ENCODE results near the gene BUB1.
"Not testable (repeated sequence)": the region's sequence is repeated elsewhere in the genome, so short reads cannot be mapped to it uniquely, and the experiment has no call there.

BUB1 gene

GRCh38 chr2:110638952-110639695 lies 38.7 kb downstream of the BUB1 start:
- H3K4me1 ChIP-seq (ENCODE audit: control insufficient read depth, insufficient read depth, low read length): no peaks in the 10 kb centered on the region
- H3K9me3 ChIP-seq (ENCODE audit: control insufficient read depth, low read length): no peaks in the 10 kb centered on the region
- H3K27me3 ChIP-seq (ENCODE audit: control insufficient read depth, insufficient read depth, low read length, poor library complexity, severe bottlenecking): no peaks in the 10 kb centered on the region
- peaks cover 55% of the 10 kb centered on the region for H3K36me3 ChIP-seq (ENCODE audit: control insufficient read depth, insufficient read depth, low read length)
- H3K27ac ChIP-seq (ENCODE audit: insufficient read depth, low read depth, low read length, poor library complexity, severe bottlenecking): no peak overlapping the region
- no peak overlapping the region for H3K4me3 ChIP-seq (ENCODE audit: insufficient read depth, low read depth, low read length)
- WGBS, 2 experiments: 95 to 98% methylated on average over 2 to 4 of the region's 4 CpGs

GRCh38 chr2:110638004-110638403 lies 39.9 kb downstream of the BUB1 start:
- H3K27me3 ChIP-seq (ENCODE audit: control insufficient read depth, insufficient read depth, low read length, poor library complexity, severe bottlenecking): no peaks in the 10 kb centered on the region
- 80% methylated on average over 1 of the region's 1 CpG; no CpG with 5 or more reads in 1 of the 2 experiments for WGBS, 2 experiments
- no peak overlapping the region for H3K27ac ChIP-seq (ENCODE audit: insufficient read depth, low read depth, low read length, poor library complexity, severe bottlenecking)
- peaks cover 53% of the 10 kb centered on the region for H3K36me3 ChIP-seq (ENCODE audit: control insufficient read depth, insufficient read depth, low read length)
- H3K9me3 ChIP-seq (ENCODE audit: control insufficient read depth, low read length): no peaks in the 10 kb centered on the region
- no peaks in the 10 kb centered on the region for H3K4me1 ChIP-seq (ENCODE audit: control insufficient read depth, insufficient read depth, low read length)
- no peak overlapping the region for H3K4me3 ChIP-seq (ENCODE audit: insufficient read depth, low read depth, low read length)

GRCh38 chr2:110637093-110637492 lies 40.8 kb downstream of the BUB1 start:
- Histone ChIP-seq H3K27me3 (ENCODE audit: control insufficient read depth, insufficient read depth, low read length, poor library complexity, severe bottlenecking) (no peaks in the 10 kb centered on the region), H3K4me1 (ENCODE audit: control insufficient read depth, insufficient read depth, low read length) (no peaks in the 10 kb centered on the region), H3K36me3 (ENCODE audit: control insufficient read depth, insufficient read depth, low read length) (peaks cover 44% of the 10 kb centered on the region), H3K4me3 (ENCODE audit: insufficient read depth, low read depth, low read length) (no peak overlapping the region), H3K27ac (ENCODE audit: insufficient read depth, low read depth, low read length, poor library complexity, severe bottlenecking) (no peak overlapping the region), H3K9me3 (ENCODE audit: control insufficient read depth, low read length) (no peaks in the 10 kb centered on the region)
- WGBS, 2 experiments: 85% methylated on average over 1 of the region's 1 CpG

- H3K9me3 ChIP-seq (ENCODE audit: control insufficient read depth, low read length); H3K27me3 ChIP-seq (ENCODE audit: control insufficient read depth, insufficient read depth, low read length, poor library complexity, severe bottlenecking); H3K27ac ChIP-seq (ENCODE audit: insufficient read depth, low read depth, low read length, poor library complexity, severe bottlenecking); H3K4me3 ChIP-seq (ENCODE audit: insufficient read depth, low read depth, low read length); H3K4me1 ChIP-seq (ENCODE audit: control insufficient read depth, insufficient read depth, low read length): not testable (repeated sequence)
- H3K36me3 ChIP-seq (ENCODE audit: control insufficient read depth, insufficient read depth, low read length): peaks cover 36% of the 10 kb centered on the region
- WGBS, 2 experiments: 94% methylated on average over 3 of the region's 4 CpGs; no CpG with 5 or more reads in 1 of the 2 experiments
These were observed 41.8 kb downstream of the BUB1 start for GRCh38 chr2:110635949-110636628.

GRCh38 chr2:110627348-110627747 lies 50.5 kb downstream of the BUB1 start:
- H3K36me3 ChIP-seq (ENCODE audit: control insufficient read depth, insufficient read depth, low read length); H3K27ac ChIP-seq (ENCODE audit: insufficient read depth, low read depth, low read length, poor library complexity, severe bottlenecking); H3K4me3 ChIP-seq (ENCODE audit: insufficient read depth, low read depth, low read length); H3K4me1 ChIP-seq (ENCODE audit: control insufficient read depth, insufficient read depth, low read length); H3K9me3 ChIP-seq (ENCODE audit: control insufficient read depth, low read length); H3K27me3 ChIP-seq (ENCODE audit: control insufficient read depth, insufficient read depth, low read length, poor library complexity, severe bottlenecking): not testable (repeated sequence)
- 100% methylated on average over 1 of the region's 1 CpG for WGBS, 2 experiments

GRCh38 chr2:110619326-110619939 lies 58.4 kb downstream of the BUB1 start:
- not testable (repeated sequence) for H3K4me3 ChIP-seq (ENCODE audit: insufficient read depth, low read depth, low read length); H3K27me3 ChIP-seq (ENCODE audit: control insufficient read depth, insufficient read depth, low read length, poor library complexity, severe bottlenecking)
- 44 to 51% methylated on average over 1 of the region's 9 CpGs for WGBS, 2 experiments

GRCh38 chr2:110613927-110614326 lies 63.9 kb downstream of the BUB1 start:
- not testable (repeated sequence) for H3K9me3 ChIP-seq (ENCODE audit: control insufficient read depth, low read length); H3K27me3 ChIP-seq (ENCODE audit: control insufficient read depth, insufficient read depth, low read length, poor library complexity, severe bottlenecking); H3K4me3 ChIP-seq (ENCODE audit: insufficient read depth, low read depth, low read length); H3K36me3 ChIP-seq (ENCODE audit: control insufficient read depth, insufficient read depth, low read length); H3K27ac ChIP-seq (ENCODE audit: insufficient read depth, low read depth, low read length, poor library complexity, severe bottlenecking); H3K4me1 ChIP-seq (ENCODE audit: control insufficient read depth, insufficient read depth, low read length)
- no CpG with 5 or more reads among the region's 1 CpG for WGBS, 2 experiments

More at GRCh38 chr2:110619326-110619939, 58.4 kb downstream of the BUB1 start:
- not testable (repeated sequence) for H3K4me1 ChIP-seq (ENCODE audit: control insufficient read depth, insufficient read depth, low read length); H3K36me3 ChIP-seq (ENCODE audit: control insufficient read depth, insufficient read depth, low read length); H3K27ac ChIP-seq (ENCODE audit: insufficient read depth, low read depth, low read length, poor library complexity, severe bottlenecking); H3K9me3 ChIP-seq (ENCODE audit: control insufficient read depth, low read length)

GRCh38 chr2:110610613-110611250 lies 67.1 kb downstream of the BUB1 start:
- not testable (repeated sequence) for H3K4me3 ChIP-seq (ENCODE audit: insufficient read depth, low read depth, low read length)

GRCh38 chr2:110609843-110610612 lies 67.8 kb downstream of the BUB1 start:
- not testable (repeated sequence) for H3K36me3 ChIP-seq (ENCODE audit: control insufficient read depth, insufficient read depth, low read length); H3K4me3 ChIP-seq (ENCODE audit: insufficient read depth, low read depth, low read length); H3K9me3 ChIP-seq (ENCODE audit: control insufficient read depth, low read length); H3K27ac ChIP-seq (ENCODE audit: insufficient read depth, low read depth, low read length, poor library complexity, severe bottlenecking); H3K27me3 ChIP-seq (ENCODE audit: control insufficient read depth, insufficient read depth, low read length, poor library complexity, severe bottlenecking); H3K4me1 ChIP-seq (ENCODE audit: control insufficient read depth, insufficient read depth, low read length)
- 0% methylated on average over 8 to 10 of the region's 45 CpGs for WGBS, 2 experiments

More at GRCh38 chr2:110610613-110611250, 67.1 kb downstream of the BUB1 start:
- WGBS, 2 experiments: 0% methylated on average over 12 to 15 of the region's 94 CpGs
- not testable (repeated sequence) for H3K36me3 ChIP-seq (ENCODE audit: control insufficient read depth, insufficient read depth, low read length); H3K9me3 ChIP-seq (ENCODE audit: control insufficient read depth, low read length); H3K27me3 ChIP-seq (ENCODE audit: control insufficient read depth, insufficient read depth, low read length, poor library complexity, severe bottlenecking); H3K4me1 ChIP-seq (ENCODE audit: control insufficient read depth, insufficient read depth, low read length); H3K27ac ChIP-seq (ENCODE audit: insufficient read depth, low read depth, low read length, poor library complexity, severe bottlenecking)
